Measurements from ENCODE around the gene MSMB.
A peak's percentile ranks its signal among the peaks of the same experiment; 100 is the strongest.

- TF ChIP-seq POLR2A (IDR thresholded peaks at IDR 0.05) (no peak), CTCF (IDR thresholded peaks at IDR 0.05) (peak; percentile 29 to 86 (median 82))
These were observed 17.2 kb downstream of the MSMB start for GRCh38 chr10:46028584-46029460.

Data from body of pancreas (tissue), 4 donors.